ENCODE results near the gene SPOCK1.

SPOCK1 gene

GRCh38 chr5:137215780-137216179 is 283.3 kb downstream of the SPOCK1 start:
- DNase-seq, result no peak

- DNase-seq, result no peak
Measured at GRCh38 chr5:137215261-137215660, 283.9 kb downstream of the SPOCK1 start.

- no peak for DNase-seq
Measured at GRCh38 chr5:137214446-137215189, 284.5 kb downstream of the SPOCK1 start.

GRCh38 chr5:137212471-137212870 is 286.7 kb downstream of the SPOCK1 start:
- no peak for DNase-seq

GRCh38 chr5:137209232-137209809 is 289.8 kb downstream of the SPOCK1 start:
- no peak for DNase-seq

- DNase-seq, result no peak
Measured at GRCh38 chr5:137207023-137207760, 291.9 kb downstream of the SPOCK1 start.

- DNase-seq, result peak; percentile 64
Measured at GRCh38 chr5:137206030-137206715, 293.0 kb downstream of the SPOCK1 start.

- DNase-seq, result no peak
Measured at GRCh38 chr5:137205231-137206027, 293.7 kb downstream of the SPOCK1 start.

GRCh38 chr5:137203011-137203632 is 296.0 kb downstream of the SPOCK1 start:
- DNase-seq, result no peak

GRCh38 chr5:137201876-137202275 is 297.2 kb downstream of the SPOCK1 start:
- DNase-seq, result no peak

GRCh38 chr5:137200906-137201700 is 298.0 kb downstream of the SPOCK1 start:
- no peak for DNase-seq

- no peak for DNase-seq
Measured at GRCh38 chr5:137199966-137200365, 299.2 kb downstream of the SPOCK1 start.

- no peak for DNase-seq
Measured at GRCh38 chr5:137199201-137199600, 299.9 kb downstream of the SPOCK1 start.

- DNase-seq, result no peak
Measured at GRCh38 chr5:137195483-137195882, 303.6 kb downstream of the SPOCK1 start.

GRCh38 chr5:137194300-137194699 is 304.8 kb downstream of the SPOCK1 start:
- DNase-seq, result no peak

GRCh38 chr5:137192293-137192743 is 306.8 kb downstream of the SPOCK1 start:
- DNase-seq, result no peak

- DNase-seq, result no peak
Measured at GRCh38 chr5:137191179-137191578, 307.9 kb downstream of the SPOCK1 start.

GRCh38 chr5:137190441-137190840 is 308.7 kb downstream of the SPOCK1 start:
- no peak for DNase-seq

- DNase-seq, result no peak
Measured at GRCh38 chr5:137190031-137190430, 309.1 kb downstream of the SPOCK1 start.

GRCh38 chr5:137188566-137188965 is 310.6 kb downstream of the SPOCK1 start:
- DNase-seq, result no peak

Data from NCI-H1105 treated with DMSO at 0.1 percent for 48 hours (cell line).